HepG2 (cell line): ENCODE measurements around the gene TPPP3. TPM values are rescaled to one million over a fixed set of nuclear protein-coding genes. Genes with fewer than 3 reads are reported as not detected.

Experiments
- ASH2L ChIP-seq: fragments of 300-600, 200-600 bp; sonication (generic); IDR thresholded peaks from 2 replicates; pipeline ENCODE4 v1.7.0; 2017; ENCODE audit warnings: low read depth, mild to moderate bottlenecking, moderate library complexity, mixed read lengths, low read length; ENCODE audit not compliant: insufficient read length
- ATF1 ChIP-seq: IDR thresholded peaks from 2 replicates; pipeline ENCODE4 v1.6.1; 2016; ENCODE audit warnings: mild to moderate bottlenecking, control low read depth
- DNMT1 ChIP-seq: sonication (generic); formaldehyde crosslinking; IDR thresholded peaks from 2 replicates; pipeline ENCODE4 v1.5.1; 2020; ENCODE audit warnings: mild to moderate bottlenecking, missing genetic modification reagents
- ELF1 ChIP-seq: sonication (generic); formaldehyde crosslinking; IDR thresholded peaks from 2 replicates; pipeline ENCODE4 v1.4.0; 2020; ENCODE audit warnings: missing genetic modification reagents
- ETV6 ChIP-seq: sonication (generic); formaldehyde crosslinking; conservative IDR thresholded peaks from 2 replicates; pipeline ENCODE4 v1.4.0; 2020; ENCODE audit warnings: missing genetic modification reagents
- HHEX ChIP-seq: IDR thresholded peaks from 2 replicates; pipeline ENCODE4 v1.6.1; 2016; ENCODE audit warnings: control low read depth
- HMGA1 ChIP-seq: sonication (generic); formaldehyde crosslinking; conservative IDR thresholded peaks from 2 replicates; pipeline ENCODE4 v1.4.0; 2020; ENCODE audit warnings: missing genetic modification reagents
- KLF13 ChIP-seq: sonication (generic); formaldehyde crosslinking; IDR thresholded peaks from 2 replicates; pipeline ENCODE4 v1.4.0; 2020; ENCODE audit warnings: mild to moderate bottlenecking, missing genetic modification reagents
- MAFF ChIP-seq: IDR thresholded peaks from 2 replicates; pipeline ENCODE4 v1.6.1; 2011; ENCODE audit warnings: low read depth, low read length, improper control_type of control experiment
- MED8 ChIP-seq: sonication (generic); formaldehyde crosslinking; IDR thresholded peaks from 2 replicates; pipeline ENCODE4 v1.8.1; 2023; ENCODE audit warnings: mild to moderate bottlenecking, missing genetic modification reagents; ENCODE audit not compliant: insufficient replicate concordance
- NFKB2 ChIP-seq: sonication (generic); formaldehyde crosslinking; IDR thresholded peaks from 2 replicates; pipeline ENCODE4 v1.4.0; 2020; ENCODE audit warnings: missing genetic modification reagents, borderline replicate concordance
- NKX3-1 ChIP-seq: sonication (generic); formaldehyde crosslinking; IDR thresholded peaks from 2 replicates; pipeline ENCODE4 v1.5.0; 2020; ENCODE audit warnings: missing genetic modification reagents
- PHB2 ChIP-seq: fragments of 450-650 bp; IDR thresholded peaks from 2 replicates; pipeline ENCODE4 v1.6.1; 2018; ENCODE audit not compliant: partially characterized antibody
- POGK ChIP-seq: sonication (generic); formaldehyde crosslinking; conservative IDR thresholded peaks from 2 replicates; pipeline ENCODE4 v1.8.0; 2022; ENCODE audit warnings: mild to moderate bottlenecking, moderate library complexity, missing genetic modification reagents
- RBM39 ChIP-seq: fragments of 200-400 bp; formaldehyde crosslinking; IDR thresholded peaks from one replicate; pipeline ENCODE4 v1.6.1; 2018; ENCODE audit warnings: antibody characterized with exemption, mild to moderate bottlenecking, low read depth, low read length; ENCODE audit not compliant: poor library complexity, severe bottlenecking
- RFXANK ChIP-seq: IDR thresholded peaks from 2 replicates; pipeline ENCODE4 v1.6.1; 2016
- RNF2 ChIP-seq: fragments of 450-650 bp; conservative IDR thresholded peaks from 2 replicates; pipeline ENCODE4 v1.6.1; 2016; ENCODE audit warnings: low read depth
- SKI ChIP-seq: fragments of 450-650 bp; IDR thresholded peaks from one replicate; pipeline ENCODE4 v1.6.1; 2018; ENCODE audit warnings: mild to moderate bottlenecking; ENCODE audit not compliant: partially characterized antibody
- SP1 ChIP-seq, 2 experiments: fragments of 450-650 bp in 1 of 2; sonication (generic) in 1 of 2; formaldehyde crosslinking in 1 of 2; IDR thresholded peaks; 2 replicates each; pipeline versions ENCODE4 v1.4.0 to v1.6.1; 2016 to 2020; ENCODE audit warnings: missing genetic modification reagents in 1 of 2
- SRSF1 ChIP-seq: fragments of 200-400 bp; formaldehyde crosslinking; optimal IDR thresholded peaks from 2 replicates; pipeline ENCODE3; 2017; ENCODE audit warnings: mild to moderate bottlenecking, low read depth, low read length, moderate library complexity
- TFE3 ChIP-seq: IDR thresholded peaks from 2 replicates; pipeline ENCODE4 v1.6.1; 2016
- TSC22D2 ChIP-seq: sonication (generic); formaldehyde crosslinking; IDR thresholded peaks from 2 replicates; pipeline ENCODE4 v1.5.1; 2020; ENCODE audit warnings: missing genetic modification reagents, mild to moderate bottlenecking, borderline replicate concordance
- UBTF ChIP-seq: sonication (generic); formaldehyde crosslinking; IDR thresholded peaks from 2 replicates; pipeline ENCODE4 v1.4.0; 2020; ENCODE audit warnings: mild to moderate bottlenecking, missing genetic modification reagents
- ZFP90 ChIP-seq: sonication (generic); formaldehyde crosslinking; IDR thresholded peaks from 2 replicates; pipeline ENCODE4 v1.8.0; 2022; ENCODE audit warnings: missing genetic modification reagents, mild to moderate bottlenecking, inconsistent platforms, borderline replicate concordance
- ZNF225 ChIP-seq: sonication (generic); formaldehyde crosslinking; IDR thresholded peaks from 2 replicates; pipeline ENCODE4 v1.4.0; 2020; ENCODE audit warnings: mild to moderate bottlenecking, missing genetic modification reagents
- ZNF598 ChIP-seq: sonication (generic); formaldehyde crosslinking; IDR thresholded peaks from 2 replicates; pipeline ENCODE4 v1.5.1; 2020; ENCODE audit warnings: mild to moderate bottlenecking, missing genetic modification reagents, borderline replicate concordance
- polyA plus RNA-seq, 8 experiments: library from polyadenylated mRNA; depleted of rRNA in 3 of 8; stranded (reverse) in 7 of 8; unstranded in 1 of 8; fragments of >200 nt; fragmentation: Illumina TruSeq in 4 of 8; extraction: Trizol in 4 of 8; gene quantifications; 2 replicates each; pipeline versions ENCODE4 v1.2.1 to v1.2.3, GENCODE V29; 2011 to 2016; ENCODE audit warnings: low read depth in 4 of 8, missing spikeins in 1 of 8, mixed read lengths in 1 of 8; ENCODE audit not compliant: insufficient read depth in 1 of 8
- total RNA-seq, 5 experiments: library from RNA; depleted of rRNA; stranded (reverse); fragments of >200 nt; fragmentation: Illumina TruSeq; extraction: Trizol; gene quantifications; 2 replicates each; pipeline ENCODE4 v1.2.3, GENCODE V29; 2016; ENCODE audit warnings: low read depth in 1 of 5

Gene TPPP3
- total and polyA plus RNA-seq, 2 of the 13 experiments (the other 11 are each of a cell fraction or from before 2014, with no cell fraction given) = 0.16 to 0.44 TPM

GRCh38 chr16:67430977-67431774 is 37.9 kb upstream of the TPPP3 start, which contains the start of gene HSD11B2 (continued):
- TF ChIP-seq ELF1 (CRISPR knock-in tag) (no peak), TSC22D2 (CRISPR knock-in tag) (0 out of 2 replicates have a peak, but pooled peaks have one; percentile 34), HMGA1 (no peak), SKI (peak; percentile 90), HHEX (no peak), NKX3-1 (CRISPR knock-in tag) (no peak), KLF13 (CRISPR knock-in tag) (no peak), DNMT1 (CRISPR knock-in tag) (0 out of 2 replicates have a peak, but pooled peaks have one; percentile 33), ATF1 (CRISPR knock-in tag) (no peak), MED8 (no peak), ASH2L (no peak), POGK (CRISPR knock-in tag) (no peak), SRSF1 (no peak), RFXANK (CRISPR knock-in tag) (no peak), MAFF (no peak), NFKB2 (CRISPR knock-in tag) (peak; percentile 80; the same call in 1 of the 2 replicates), UBTF (CRISPR knock-in tag) (peak; percentile 44), ZFP90 (CRISPR knock-in tag) (0 out of 2 replicates have a peak, but pooled peaks have one; percentile 31), ZNF225 (CRISPR knock-in tag) (no peak), ZNF598 (CRISPR knock-in tag) (no peak; the same call in 1 of the 2 replicates), RNF2 (peak; percentile 55; the same call in 1 of the 2 replicates), SP1 (IDR thresholded peaks at IDR 0.05) (peak; percentile 57; the same call in 1 of the 2 replicates), SP1 (CRISPR knock-in tag; IDR thresholded peaks at IDR 0.05) (no peak; the same call in 1 of the 2 replicates), RBM39 (no peak), PHB2 (no peak), ETV6 (no peak), TFE3 (CRISPR knock-in tag) (no peak)
